Measurements from ENCODE around the gene CINP. TPM values are rescaled to one million over a fixed set of nuclear protein-coding genes. Genes with fewer than 3 reads are reported as not detected.

The CINP gene
- total and polyA plus RNA-seq, 2 of the 13 experiments (the other 11 are each of a cell fraction or from before 2014, with no cell fraction given) = 32.8 to 42.8 TPM

- TF ChIP-seq ZNF512B (CRISPR knock-in tag; IDR thresholded peaks at IDR 0.05; ENCODE audit: borderline replicate concordance) (no peak), ZNF615 (CRISPR knock-in tag; IDR thresholded peaks at IDR 0.05; ENCODE audit: borderline replicate concordance) (no peak), ZGPAT (CRISPR knock-in tag; IDR thresholded peaks at IDR 0.05) (no peak), KLF16 (CRISPR knock-in tag; IDR thresholded peaks at IDR 0.05) (peak in 1 of 2 experiments; percentile 47; a peak in 1 of 4 replicates), KLF15 (CRISPR knock-in tag; IDR thresholded peaks at IDR 0.05; ENCODE audit: borderline replicate concordance) (peak; percentile 22; the same call in 1 of the 2 replicates), SNAPC2 (CRISPR knock-in tag; IDR thresholded peaks at IDR 0.05) (no peak), ZNF841 (CRISPR knock-in tag; IDR thresholded peaks at IDR 0.05; ENCODE audit: borderline replicate concordance) (no peak), MED1 (CRISPR knock-in tag; IDR thresholded peaks at IDR 0.05) (no peak; the same call in 1 of the 2 replicates), ZNF703 (CRISPR knock-in tag; IDR thresholded peaks at IDR 0.05; ENCODE audit: borderline replicate concordance) (no peak), FOXO1 (CRISPR knock-in tag; IDR thresholded peaks at IDR 0.05) (0 out of 2 replicates have a peak, but pooled peaks have one; percentile 8), ZNF496 (CRISPR knock-in tag; IDR thresholded peaks at IDR 0.05; ENCODE audit: insufficient replicate concordance) (no peak), JUNB (CRISPR knock-in tag; IDR thresholded peaks at IDR 0.05; ENCODE audit: borderline replicate concordance) (no peak), ZNF180 (CRISPR knock-in tag; IDR thresholded peaks at IDR 0.05; ENCODE audit: borderline replicate concordance, low read depth) (no peak), RBM22 (optimal IDR thresholded peaks at IDR 0.05; ENCODE audit: low read length) (peak; percentile 77), ZNF350 (CRISPR knock-in tag; IDR thresholded peaks at IDR 0.05; ENCODE audit: borderline replicate concordance, low read depth) (no peak; the same call in 1 of the 2 replicates), ZFP41 (CRISPR knock-in tag; IDR thresholded peaks at IDR 0.05; ENCODE audit: borderline replicate concordance) (no peak), RFXAP (CRISPR knock-in tag; IDR thresholded peaks at IDR 0.05; ENCODE audit: borderline replicate concordance) (no peak)
- TF ChIP-seq, protein P1, sequence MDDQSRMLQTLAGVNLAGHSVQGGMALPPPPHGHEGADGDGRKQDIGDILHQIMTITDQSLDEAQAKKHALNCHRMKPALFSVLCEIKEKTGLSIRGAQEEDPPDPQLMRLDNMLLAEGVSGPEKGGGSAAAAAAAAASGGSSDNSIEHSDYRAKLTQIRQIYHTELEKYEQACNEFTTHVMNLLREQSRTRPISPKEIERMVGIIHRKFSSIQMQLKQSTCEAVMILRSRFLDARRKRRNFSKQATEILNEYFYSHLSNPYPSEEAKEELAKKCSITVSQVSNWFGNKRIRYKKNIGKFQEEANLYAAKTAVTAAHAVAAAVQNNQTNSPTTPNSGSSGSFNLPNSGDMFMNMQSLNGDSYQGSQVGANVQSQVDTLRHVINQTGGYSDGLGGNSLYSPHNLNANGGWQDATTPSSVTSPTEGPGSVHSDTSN (CRISPR knock-in tag; IDR thresholded peaks at IDR 0.05; ENCODE audit: borderline replicate concordance) = no peak
- TF ChIP-seq, protein P2, sequence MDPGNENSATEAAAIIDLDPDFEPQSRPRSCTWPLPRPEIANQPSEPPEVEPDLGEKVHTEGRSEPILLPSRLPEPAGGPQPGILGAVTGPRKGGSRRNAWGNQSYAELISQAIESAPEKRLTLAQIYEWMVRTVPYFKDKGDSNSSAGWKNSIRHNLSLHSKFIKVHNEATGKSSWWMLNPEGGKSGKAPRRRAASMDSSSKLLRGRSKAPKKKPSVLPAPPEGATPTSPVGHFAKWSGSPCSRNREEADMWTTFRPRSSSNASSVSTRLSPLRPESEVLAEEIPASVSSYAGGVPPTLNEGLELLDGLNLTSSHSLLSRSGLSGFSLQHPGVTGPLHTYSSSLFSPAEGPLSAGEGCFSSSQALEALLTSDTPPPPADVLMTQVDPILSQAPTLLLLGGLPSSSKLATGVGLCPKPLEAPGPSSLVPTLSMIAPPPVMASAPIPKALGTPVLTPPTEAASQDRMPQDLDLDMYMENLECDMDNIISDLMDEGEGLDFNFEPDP (CRISPR knock-in tag; conservative IDR thresholded peaks at IDR 0.05) = no peak
These were observed at the start of gene CINP, which contains the start of gene TECPR2 (continued) for GRCh38 chr14:102362545-102363181.
